SK-N-SH treated with all-trans-retinoic acid at 6 μM for 48 hours (cell line): ENCODE results near the gene MIEN1.

Source experiments
- BACH2 ChIP-seq: fragments of 250-450 bp; sonication (Bioruptor Pico); IDR thresholded peaks from 2 replicates; pipeline ENCODE4 v1.9.0; 2021; ENCODE audit warnings: mild to moderate bottlenecking, borderline replicate concordance
- TCF4 ChIP-seq: fragments of 250-450 bp; sonication (Bioruptor Pico); IDR thresholded peaks from 2 replicates; pipeline ENCODE4 v1.8.0; 2021; ENCODE audit warnings: mild to moderate bottlenecking, moderate library complexity, borderline replicate concordance
- ZFP3 ChIP-seq: fragments of 250-450 bp; sonication (Bioruptor Pico); IDR thresholded peaks from 2 replicates; pipeline ENCODE4 v1.5.0; 2020; ENCODE audit warnings: mild to moderate bottlenecking, moderate library complexity
- ZNF70 ChIP-seq: fragments of 450-650 bp; formaldehyde crosslinking; IDR thresholded peaks from 2 replicates; pipeline ENCODE4 v1.5.0; 2020; ENCODE audit warnings: mild to moderate bottlenecking, moderate library complexity
- TF ChIP-seq, protein P1 (sequence below): fragments of 250-450 bp; sonication (Bioruptor Pico); IDR thresholded peaks from 2 replicates; pipeline ENCODE4 v1.5.0; 2020; ENCODE audit warnings: mild to moderate bottlenecking, moderate library complexity
- TF ChIP-seq, protein P2 (sequence below): fragments of 250-450 bp; sonication (Bioruptor Pico); IDR thresholded peaks from 2 replicates; pipeline ENCODE4 v1.5.1; 2020; ENCODE audit warnings: low read depth, mild to moderate bottlenecking, moderate library complexity

DNA sequence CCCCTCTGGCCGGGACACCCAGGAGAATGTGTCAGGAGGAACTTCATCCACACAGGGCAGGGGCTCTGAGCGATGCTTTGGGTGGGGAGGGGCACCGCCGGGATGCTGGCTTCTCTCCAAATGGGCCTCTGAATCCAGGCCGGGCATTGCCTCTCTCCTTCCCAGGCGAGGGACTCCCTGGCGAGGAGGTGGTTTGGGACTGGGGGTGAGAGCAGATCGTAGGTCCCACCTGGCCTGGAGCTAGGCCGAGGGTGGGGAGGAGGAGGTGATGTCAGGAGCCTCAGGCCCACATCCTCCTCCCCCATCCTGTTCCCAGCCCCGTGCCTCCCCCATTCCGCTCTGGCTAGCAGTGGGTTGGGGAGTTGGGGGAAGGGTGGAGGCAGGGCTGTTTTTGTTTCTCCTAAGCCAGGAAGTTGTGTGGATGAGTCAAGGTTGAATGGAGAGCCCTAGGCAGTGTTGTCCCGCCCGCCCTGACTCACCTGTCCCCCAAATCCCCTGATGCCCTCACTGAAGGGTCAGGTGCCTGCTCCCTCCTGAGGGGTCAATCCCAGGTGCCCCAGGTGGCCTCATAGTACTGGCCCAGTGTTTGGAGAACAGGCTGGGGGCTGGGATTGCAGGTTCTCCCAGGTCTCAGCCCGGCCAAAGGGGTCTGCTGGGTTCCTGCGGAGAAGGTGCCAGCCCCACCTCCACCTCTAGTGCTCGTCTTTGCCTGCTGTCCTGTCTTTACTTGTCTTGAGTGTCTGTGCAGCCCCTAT, 10.2 kb upstream of the MIEN1 start:
- TF ChIP-seq ZFP3 (no peak), BACH2 (CRISPR knock-in tag) (no peak), TCF4 (no peak), ZNF70 (CRISPR knock-in tag) (no peak)
- TF ChIP-seq, protein P1, sequence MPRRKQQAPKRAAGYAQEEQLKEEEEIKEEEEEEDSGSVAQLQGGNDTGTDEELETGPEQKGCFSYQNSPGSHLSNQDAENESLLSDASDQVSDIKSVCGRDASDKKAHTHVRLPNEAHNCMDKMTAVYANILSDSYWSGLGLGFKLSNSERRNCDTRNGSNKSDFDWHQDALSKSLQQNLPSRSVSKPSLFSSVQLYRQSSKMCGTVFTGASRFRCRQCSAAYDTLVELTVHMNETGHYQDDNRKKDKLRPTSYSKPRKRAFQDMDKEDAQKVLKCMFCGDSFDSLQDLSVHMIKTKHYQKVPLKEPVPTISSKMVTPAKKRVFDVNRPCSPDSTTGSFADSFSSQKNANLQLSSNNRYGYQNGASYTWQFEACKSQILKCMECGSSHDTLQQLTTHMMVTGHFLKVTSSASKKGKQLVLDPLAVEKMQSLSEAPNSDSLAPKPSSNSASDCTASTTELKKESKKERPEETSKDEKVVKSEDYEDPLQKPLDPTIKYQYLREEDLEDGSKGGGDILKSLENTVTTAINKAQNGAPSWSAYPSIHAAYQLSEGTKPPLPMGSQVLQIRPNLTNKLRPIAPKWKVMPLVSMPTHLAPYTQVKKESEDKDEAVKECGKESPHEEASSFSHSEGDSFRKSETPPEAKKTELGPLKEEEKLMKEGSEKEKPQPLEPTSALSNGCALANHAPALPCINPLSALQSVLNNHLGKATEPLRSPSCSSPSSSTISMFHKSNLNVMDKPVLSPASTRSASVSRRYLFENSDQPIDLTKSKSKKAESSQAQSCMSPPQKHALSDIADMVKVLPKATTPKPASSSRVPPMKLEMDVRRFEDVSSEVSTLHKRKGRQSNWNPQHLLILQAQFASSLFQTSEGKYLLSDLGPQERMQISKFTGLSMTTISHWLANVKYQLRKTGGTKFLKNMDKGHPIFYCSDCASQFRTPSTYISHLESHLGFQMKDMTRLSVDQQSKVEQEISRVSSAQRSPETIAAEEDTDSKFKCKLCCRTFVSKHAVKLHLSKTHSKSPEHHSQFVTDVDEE, result no peak
- TF ChIP-seq, protein P2, sequence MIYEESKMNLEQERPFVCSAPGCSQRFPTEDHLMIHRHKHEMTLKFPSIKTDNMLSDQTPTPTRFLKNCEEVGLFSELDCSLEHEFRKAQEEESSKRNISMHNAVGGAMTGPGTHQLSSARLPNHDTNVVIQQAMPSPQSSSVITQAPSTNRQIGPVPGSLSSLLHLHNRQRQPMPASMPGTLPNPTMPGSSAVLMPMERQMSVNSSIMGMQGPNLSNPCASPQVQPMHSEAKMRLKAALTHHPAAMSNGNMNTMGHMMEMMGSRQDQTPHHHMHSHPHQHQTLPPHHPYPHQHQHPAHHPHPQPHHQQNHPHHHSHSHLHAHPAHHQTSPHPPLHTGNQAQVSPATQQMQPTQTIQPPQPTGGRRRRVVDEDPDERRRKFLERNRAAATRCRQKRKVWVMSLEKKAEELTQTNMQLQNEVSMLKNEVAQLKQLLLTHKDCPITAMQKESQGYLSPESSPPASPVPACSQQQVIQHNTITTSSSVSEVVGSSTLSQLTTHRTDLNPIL (CRISPR knock-in tag), result no peak
